H1 (cell line): ENCODE results near the gene FOXP2. TPM values are rescaled to one million over a fixed set of nuclear protein-coding genes. Genes with fewer than 3 reads are reported as not detected.

Source experiments
- CTCF ChIA-PET: fragments of 300-600 bp; sonication (Branson Sonifier 250); formaldehyde crosslinking; loops from one replicate; lab custom pipeline; 2021; ENCODE audit not compliant: partially characterized antibody; lab: Charles Lee
- POLR2A ChIA-PET: fragments of 300-600 bp; sonication (Branson Sonifier 250); formaldehyde crosslinking; loops from one replicate; lab custom pipeline; 2021; ENCODE audit warnings: inconsistent platforms; ENCODE audit not compliant: partially characterized antibody; lab: Charles Lee
- DNase-seq, 2 experiments: peaks; one replicate each; pipeline versions ENCODE4 v3.0.0 to v3.0.0-alpha.2; 2010 to 2022; ENCODE audit warnings: low spot score in 2 of 2, low read depth in 1 of 2, mixed read lengths in 1 of 2
- FAIRE-seq: peaks from 2 replicates; lab custom pipeline; 2011; peaks lifted over from hg19 to GRCh38; lab: Jason Lieb, UNC
- H2AFZ ChIP-seq: 2 replicates; pipeline ENCODE4 v1.8.1; 2012; ENCODE audit warnings: low read length, inconsistent platforms
- H2AK5ac ChIP-seq: 2 replicates; pipeline ENCODE4 v1.6.1; 2013; ENCODE audit warnings: low read depth, low read length
- H2BK120ac ChIP-seq: replicated peaks from 2 replicates; pipeline ENCODE3; 2013; ENCODE audit warnings: low read depth, low read length, inconsistent platforms
- H2BK12ac ChIP-seq: 2 replicates; pipeline ENCODE4 v1.6.1; 2013; ENCODE audit warnings: low read depth, low read length
- H2BK15ac ChIP-seq: 2 replicates; pipeline ENCODE4 v1.6.1; 2013; ENCODE audit warnings: low read length
- H2BK20ac ChIP-seq: 2 replicates; pipeline ENCODE4 v1.6.1; 2013; ENCODE audit warnings: low read length
- H2BK5ac ChIP-seq: 2 replicates; pipeline ENCODE4 v1.6.1; 2013; ENCODE audit warnings: low read depth, low read length
- H3K14ac ChIP-seq: 2 replicates; pipeline ENCODE4 v1.6.1; 2013; ENCODE audit warnings: inconsistent platforms; ENCODE audit not compliant: insufficient read length
- H3K18ac ChIP-seq: 2 replicates; pipeline ENCODE4 v1.6.1; 2013; ENCODE audit warnings: low read length; ENCODE audit errors: extremely low read depth
- H3K23ac ChIP-seq: 2 replicates; pipeline ENCODE4 v1.6.1; 2013; ENCODE audit warnings: inconsistent platforms; ENCODE audit not compliant: insufficient read length
- H3K23me2 ChIP-seq: 2 replicates; pipeline ENCODE4 v1.6.1; 2013; ENCODE audit warnings: low read depth, low read length
- H3K27ac ChIP-seq: 2 replicates; pipeline ENCODE4 v1.6.1; 2011; ENCODE audit warnings: low read depth, low read length, inconsistent platforms
- H3K27me3 ChIP-seq, 4 experiments: replicated peaks in 1 of 4; 1 replicate in 1 of 4; 2 replicates in 3 of 4; pipeline versions ENCODE4 v1.6.1 to v1.8.1; 2011 to 2013; ENCODE audit warnings: low read length in 3 of 4, mild to moderate bottlenecking in 3 of 4, inconsistent platforms in 2 of 4, mixed read lengths in 2 of 4, moderate library complexity in 1 of 4; ENCODE audit not compliant: control insufficient read depth in 3 of 4, insufficient read depth in 3 of 4; ENCODE audit errors: extremely low read depth in 1 of 4
- H3K36me3 ChIP-seq, 4 experiments: 2 replicates each; pipeline versions ENCODE4 v1.6.1 to v1.8.1; 2011 to 2013; ENCODE audit warnings: mild to moderate bottlenecking in 4 of 4, low read length in 3 of 4, moderate library complexity in 2 of 4, control low read depth in 1 of 4, inconsistent platforms in 1 of 4; ENCODE audit not compliant: insufficient read depth in 4 of 4, control insufficient read depth in 2 of 4
- H3K4ac ChIP-seq: replicated peaks from 2 replicates; pipeline ENCODE3; 2013; ENCODE audit warnings: low read length, low read depth, mixed read lengths, inconsistent platforms; ENCODE audit not compliant: insufficient read length
- H3K4me1 ChIP-seq, 4 experiments: replicated peaks in 1 of 4; 1 replicate in 1 of 4; 2 replicates in 3 of 4; pipeline versions ENCODE4 v1.6.1 to v1.8.1; 2011 to 2013; ENCODE audit warnings: low read length in 3 of 4, inconsistent platforms in 2 of 4, mixed read lengths in 1 of 4; ENCODE audit not compliant: insufficient read depth in 4 of 4, control insufficient read depth in 3 of 4
- H3K4me2 ChIP-seq, 2 experiments: 2 replicates each; pipeline versions ENCODE4 v1.6.1 to v1.8.1; 2011 to 2013; ENCODE audit warnings: low read depth in 2 of 2, low read length in 2 of 2, control low read depth in 1 of 2, inconsistent platforms in 1 of 2, mild to moderate bottlenecking in 1 of 2; ENCODE audit not compliant: insufficient read depth in 1 of 2
- H3K4me3 ChIP-seq, 4 experiments: fragments of 200-600, 300-600 bp in 1 of 4; sonication (generic), shearing (Covaris generic), sonication (Bioruptor Twin) in 1 of 4; 2 replicates each; pipeline versions ENCODE4 v1.5.1 to v1.8.1; 2011 to 2016; ENCODE audit warnings: low read length in 4 of 4, low read depth in 3 of 4, control low read depth in 2 of 4, inconsistent platforms in 2 of 4, mild to moderate bottlenecking in 2 of 4, mixed read lengths in 1 of 4, moderate library complexity in 1 of 4; ENCODE audit not compliant: insufficient read depth in 2 of 4; ENCODE audit errors: extremely low read depth in 1 of 4
- H3K56ac ChIP-seq: replicated peaks from 2 replicates; pipeline ENCODE3; 2013; ENCODE audit warnings: low read depth, mild to moderate bottlenecking, mixed read lengths, low read length, inconsistent platforms; ENCODE audit not compliant: insufficient read length
- H3K79me1 ChIP-seq: 2 replicates; pipeline ENCODE4 v1.6.1; 2013; ENCODE audit warnings: low read depth, low read length, control low read depth
- H3K79me2 ChIP-seq, 2 experiments: 2 replicates each; pipeline versions ENCODE4 v1.6.1 to v1.8.1; 2012 to 2013; ENCODE audit warnings: low read length in 2 of 2, mild to moderate bottlenecking in 2 of 2, inconsistent platforms in 1 of 2; ENCODE audit not compliant: insufficient read depth in 2 of 2, control insufficient read depth in 1 of 2
- H3K9ac ChIP-seq, 4 experiments: replicated peaks in 1 of 4; 1 replicate in 1 of 4; 2 replicates in 3 of 4; pipeline versions ENCODE4 v1.6.1 to v1.8.1; 2011 to 2013; ENCODE audit warnings: low read depth in 3 of 4, low read length in 3 of 4, control low read depth in 2 of 4, mild to moderate bottlenecking in 2 of 4, moderate library complexity in 2 of 4, inconsistent platforms in 1 of 4; ENCODE audit errors: extremely low read depth in 1 of 4
- H3K9me3 ChIP-seq, 2 experiments: 2 replicates each; pipeline versions ENCODE4 v1.6.1 to v1.8.1; 2012 to 2013; ENCODE audit warnings: mild to moderate bottlenecking in 2 of 2, moderate library complexity in 2 of 2, control low read depth in 1 of 2, inconsistent platforms in 1 of 2, low read depth in 1 of 2, low read length in 1 of 2, mixed read lengths in 1 of 2; ENCODE audit not compliant: insufficient read depth in 2 of 2
- H4K20me1 ChIP-seq, 2 experiments: replicated peaks in 1 of 2; 2 replicates each; pipeline versions ENCODE3 to v1.8.1; 2011 to 2013; ENCODE audit warnings: inconsistent platforms in 2 of 2, low read length in 2 of 2, mild to moderate bottlenecking in 1 of 2; ENCODE audit not compliant: insufficient read depth in 2 of 2, control insufficient read depth in 1 of 2
- H4K5ac ChIP-seq: 2 replicates; pipeline ENCODE4 v1.6.1; 2013; ENCODE audit warnings: low read length, low read depth, mixed read lengths, inconsistent platforms; ENCODE audit not compliant: insufficient read length
- H4K8ac ChIP-seq: 2 replicates; pipeline ENCODE4 v1.8.0; 2013; ENCODE audit warnings: mild to moderate bottlenecking, moderate library complexity, low read length, inconsistent platforms; ENCODE audit not compliant: insufficient read depth; ENCODE audit errors: extremely low read depth
- H4K91ac ChIP-seq: replicated peaks from 2 replicates; pipeline ENCODE3; 2013; ENCODE audit warnings: low read length, mixed read lengths, inconsistent platforms; ENCODE audit not compliant: insufficient read length
- EP300 ChIP-seq, 2 experiments: IDR thresholded peaks; 1 replicate in 1 of 2; 2 replicates in 1 of 2; pipeline ENCODE4 v1.6.1; 2011 to 2012; ENCODE audit warnings: low read depth in 2 of 2, low read length in 2 of 2, mild to moderate bottlenecking in 2 of 2, borderline replicate concordance in 1 of 2, inconsistent platforms in 1 of 2, moderate library complexity in 1 of 2
- JUN ChIP-seq: IDR thresholded peaks from 2 replicates; pipeline ENCODE4 v1.6.1; 2011; ENCODE audit warnings: low read depth, mild to moderate bottlenecking, improper control_type of control experiment, low read length
- WGBS, 2 experiments: shearing (Covaris generic) in 1 of 2; methylation state at CpG; one replicate each; pipeline versions ENCODE4 v1.1.6 to v1.1.7; 2013 to 2015; ENCODE audit warnings: low lambda C conversion rate in 2 of 2, mixed read lengths in 2 of 2, inconsistent platforms in 1 of 2, low coverage in 1 of 2, missing lambda C conversion rate in 1 of 2; ENCODE audit not compliant: insufficient replicate concordance in 2 of 2, insufficient coverage in 1 of 2, insufficient read length in 1 of 2; ENCODE audit errors: extremely low coverage in 1 of 2, missing lambda C conversion rate in 1 of 2; 5-methylcytosine and 5-hydroxymethylcytosine counted together
- polyA plus RNA-seq, 7 experiments: library from polyadenylated mRNA; depleted of rRNA in 3 of 7; stranded (reverse) in 5 of 7; unstranded in 2 of 7; fragments of >200 nt in 5 of 7; fragments of 200-250 nt in 2 of 7; gene quantifications; 1 replicate in 5 of 7; 2 replicates in 1 of 7; 4 replicates in 1 of 7; pipeline versions ENCODE4 v1.2.1 to v1.2.3, GENCODE V29; 2011 to 2013; ENCODE audit warnings: missing spikeins in 2 of 7, mixed read lengths in 2 of 7
- total RNA-seq: library from RNA; stranded (reverse); fragmentation: NEBNext Ultra II Directional; extraction: Animal tissue kit (Norgen Biotek cat#: 25700); gene quantifications from 2 replicates; pipeline ENCODE4 v1.2.1, GENCODE V29; 2021

Gene FOXP2
- total and polyA plus RNA-seq, 2 of the 8 experiments (the other 6 are each of a cell fraction or from before 2014, with no cell fraction given): 0.09 to 0.43 TPM

GRCh38 chr7:114365791-114366190 lies 48.8 kb upstream of the FOXP2 start:
- H3K4ac ChIP-seq: no peak overlapping the region
- H2AFZ ChIP-seq: no peak overlapping the region
- H3K27ac ChIP-seq: no peak overlapping the region
- H3K79me1 ChIP-seq: no peaks in the 10 kb centered on the region
- no peaks in the 10 kb centered on the region for H3K27me3 ChIP-seq
- H3K9me3 ChIP-seq: no peaks in the 10 kb centered on the region
- no peak overlapping the region for H4K91ac ChIP-seq
- POLR2A ChIA-PET: no interaction called here
- no peak overlapping the region for H3K4me2 ChIP-seq
- no peak for TF ChIP-seq EP300 (IDR thresholded peaks at IDR 0.05; ENCODE audit: borderline replicate concordance in 1 of 2, low read depth in 2 of 2, low read length in 2 of 2)
- TF ChIP-seq JUN: no peak
- no peaks in the 10 kb centered on the region for H3K36me3 ChIP-seq
- H3K23ac ChIP-seq: no peak overlapping the region
- no peaks in the 10 kb centered on the region for H3K23me2 ChIP-seq
- no peak overlapping the region for H4K8ac ChIP-seq
- H2BK12ac ChIP-seq: no peak overlapping the region
- H4K5ac ChIP-seq: no peak overlapping the region
- H3K79me2 ChIP-seq: no peaks in the 10 kb centered on the region
- no peak overlapping the region for H3K56ac ChIP-seq
- H3K9ac ChIP-seq: no peak overlapping the region
- H3K14ac ChIP-seq: no peak overlapping the region
- H2BK20ac ChIP-seq: no peak overlapping the region
- H2BK15ac ChIP-seq: no peak overlapping the region
- H2BK5ac ChIP-seq: no peak overlapping the region
- H4K20me1 ChIP-seq: no peaks in the 10 kb centered on the region
- H3K4me1 ChIP-seq: peaks cover 0 to 5% (median 1%) of the 10 kb centered on the region in 4 experiments; a peak in 4 of 7 replicates
- no peak overlapping the region for H2AK5ac ChIP-seq
- H3K4me3 ChIP-seq: no peak overlapping the region
- no peak for DNase-seq
- no peak for FAIRE-seq
- H3K18ac ChIP-seq: no peak overlapping the region
- 88% methylated on average over 2 of the region's 2 CpGs; no CpG with 5 or more reads in 1 of the 2 experiments for WGBS, 2 experiments
- CTCF ChIA-PET: no interaction called here
- H2BK120ac ChIP-seq: no peak overlapping the region
